Myocyte (in vitro differentiated cells): Measurements from ENCODE around the gene RNASE7. TPM values are rescaled to one million over a fixed set of nuclear protein-coding genes. Genes with fewer than 3 reads are reported as not detected.
"Not testable (repeated sequence)": the region's sequence is repeated elsewhere in the genome, so short reads cannot be mapped to it uniquely, and the experiment has no call there.

Experiments used
- DNase-seq: peaks from one replicate; pipeline ENCODE4 v3.0.0-alpha.2; 2012; ENCODE audit warnings: low read depth
- polyA plus RNA-seq: library from polyadenylated mRNA; unstranded; fragments of >200 nt; gene quantifications from one replicate; pipeline ENCODE4 v1.2.1, GENCODE V29; 2012; ENCODE audit warnings: missing spikeins
- total RNA-seq: library from RNA; depleted of rRNA; stranded (reverse); fragments of >200 nt; gene quantifications from 2 replicates; pipeline ENCODE4 v1.2.3, GENCODE V29; 2014

RNASE7 gene, protein sequence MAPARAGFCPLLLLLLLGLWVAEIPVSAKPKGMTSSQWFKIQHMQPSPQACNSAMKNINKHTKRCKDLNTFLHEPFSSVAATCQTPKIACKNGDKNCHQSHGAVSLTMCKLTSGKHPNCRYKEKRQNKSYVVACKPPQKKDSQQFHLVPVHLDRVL
- total RNA-seq = 0.16 TPM in 1 of 2 replicates, not detected in the other
- 0.05 TPM for polyA plus RNA-seq

DNA sequence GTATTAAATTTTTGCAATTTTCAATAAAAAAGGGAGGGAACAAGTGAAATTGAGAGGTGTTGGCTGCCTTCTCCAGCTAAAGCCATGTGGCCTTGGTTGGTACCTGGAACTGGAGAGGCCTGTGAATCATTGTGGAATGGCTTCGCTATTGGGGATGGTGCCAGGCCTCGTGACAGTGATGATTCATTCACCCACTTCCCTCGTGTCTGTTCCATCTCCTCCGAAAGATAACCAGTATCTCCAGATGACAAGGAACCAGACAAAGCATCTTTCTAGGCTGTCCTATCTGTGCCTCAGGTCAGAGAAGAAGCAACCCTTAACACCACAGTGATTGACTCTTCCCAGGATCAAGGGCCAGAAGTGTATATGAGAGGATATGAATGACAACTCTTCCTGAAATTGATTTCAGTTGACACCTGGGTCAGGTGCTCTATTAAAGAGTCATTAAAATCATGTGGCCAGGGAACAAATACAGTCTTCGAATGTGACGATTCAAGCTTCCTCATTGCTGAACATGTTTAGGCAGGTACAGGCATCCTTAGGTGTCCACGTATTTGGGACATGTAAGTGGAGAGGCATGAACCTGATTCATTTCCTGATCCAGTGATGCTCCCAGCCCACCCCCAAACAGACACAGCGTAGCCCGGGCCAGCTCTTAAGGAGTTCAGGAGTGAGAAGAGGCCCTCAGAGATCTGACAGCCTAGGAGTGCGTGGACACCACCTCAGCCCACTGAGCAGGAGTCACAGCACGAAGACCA lies at the start of gene RNASE7:
RNASE7 (plus strand) TSS at position 687 of the 758 bp plus-strand sequence. CDS start 631 bp downstream, outside the sequence.
- peak; percentile 76 for DNase-seq

DNA sequence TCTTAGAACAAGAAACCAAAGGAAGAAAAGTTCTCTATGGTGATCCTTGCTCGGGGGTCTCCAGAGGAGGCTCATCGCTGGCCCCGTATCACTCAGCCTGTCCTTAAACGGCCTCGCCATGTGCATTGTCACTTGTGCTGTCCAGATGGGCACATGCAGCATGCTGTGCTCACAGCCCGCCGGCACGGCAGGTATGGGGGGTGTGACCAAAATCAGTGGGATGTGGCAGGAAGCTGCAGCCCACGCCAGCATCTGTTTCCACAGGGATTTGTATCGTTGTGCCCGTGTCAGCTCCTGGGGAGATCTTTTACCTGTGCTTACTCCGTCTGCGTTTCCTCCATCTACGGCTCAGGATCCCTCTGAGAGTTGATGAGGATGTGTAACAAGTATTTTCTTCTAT lies 45.6 kb upstream of the RNASE7 start:
- DNase-seq = no peak

DNA sequence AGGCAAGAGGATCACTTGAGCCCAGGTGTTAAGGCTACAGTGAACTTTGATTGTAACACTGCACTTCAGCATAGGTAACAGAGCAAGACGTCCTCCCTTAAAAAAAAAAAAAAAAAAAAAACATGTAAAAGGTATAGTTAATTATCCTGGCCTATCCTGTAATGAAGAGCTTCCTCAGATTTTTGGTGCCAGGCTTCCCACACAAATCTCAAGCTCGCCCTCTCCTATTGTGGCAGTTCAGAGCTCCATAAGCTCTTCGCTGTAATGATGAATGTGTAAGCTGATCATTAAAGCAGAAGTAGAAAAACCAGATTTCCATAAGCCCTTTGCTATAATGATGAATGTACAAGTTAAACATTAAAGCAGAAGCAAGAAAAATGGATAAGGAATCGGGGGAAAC lies 45.0 kb upstream of the RNASE7 start:
- DNase-seq = no peak

DNA sequence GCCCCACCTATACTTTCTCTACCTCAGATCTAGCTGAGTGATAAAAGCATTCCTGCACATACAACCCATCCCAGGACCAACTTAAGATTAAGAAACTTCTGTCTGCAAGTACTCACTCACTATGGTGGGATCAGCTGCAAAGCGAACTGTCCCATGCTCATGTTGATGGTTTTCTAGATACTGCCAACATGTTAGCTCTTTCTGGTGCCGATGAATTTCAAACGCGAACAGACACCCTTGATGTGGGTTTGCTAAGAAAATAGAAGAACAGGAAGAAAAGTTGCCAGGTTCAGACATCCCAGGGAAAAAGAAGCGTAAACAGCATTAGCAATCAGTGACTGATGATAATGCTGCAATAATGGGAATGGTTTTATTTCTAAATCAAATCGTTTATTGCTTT lies 44.6 kb upstream of the RNASE7 start:
- DNase-seq = no peak

- DNase-seq = no peak
These were observed 44.0 kb upstream of the RNASE7 start for GRCh38 chr14:20998139-20998538.

GRCh38 chr14:20998674-20999366 lies 43.3 kb upstream of the RNASE7 start, which contains the start of gene SLC39A2:
Gene SLC39A2 (plus strand): TSS chr14:20999293. CDS start chr14:20999447, 154 bp downstream.
- peak; percentile 47 for DNase-seq

GRCh38 chr14:20999591-20999990 lies 42.6 kb upstream of the RNASE7 start:
- no peak for DNase-seq

- DNase-seq = no peak
These were observed 40.9 kb upstream of the RNASE7 start for GRCh38 chr14:21001218-21001617.

GRCh38 chr14:21003788-21004346 lies 38.3 kb upstream of the RNASE7 start:
- DNase-seq = no peak

GRCh38 chr14:21009721-21010120 lies 32.4 kb upstream of the RNASE7 start:
- not testable (repeated sequence) for DNase-seq

GRCh38 chr14:21011136-21011535 lies 31.0 kb upstream of the RNASE7 start:
- DNase-seq = no peak

DNA sequence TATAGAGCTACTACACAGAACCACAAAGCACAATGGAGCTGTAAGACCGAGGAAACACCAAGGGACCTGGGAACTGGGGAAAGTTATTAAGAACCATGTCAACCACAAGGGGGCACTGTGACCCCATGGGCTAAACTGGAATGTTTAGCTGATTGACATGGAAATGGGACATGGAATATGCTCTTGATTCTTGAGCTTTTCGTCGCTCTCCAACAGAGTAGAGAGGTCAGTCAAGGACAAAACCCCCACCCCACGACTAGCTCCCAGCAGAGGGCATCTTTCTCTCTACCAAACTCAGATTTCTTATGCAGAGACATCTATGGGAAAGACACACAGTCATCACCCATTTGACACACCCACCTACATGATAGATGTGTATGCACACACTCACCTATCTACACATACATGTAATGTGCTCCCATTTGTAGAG lies 27.4 kb upstream of the RNASE7 start:
- peak; percentile 94 for DNase-seq

GRCh38 chr14:21015312-21015711 lies 26.9 kb upstream of the RNASE7 start:
- DNase-seq = no peak

- DNase-seq = no peak
These were observed 25.6 kb upstream of the RNASE7 start for GRCh38 chr14:21016413-21017190.

GRCh38 chr14:21017528-21018245 lies 24.5 kb upstream of the RNASE7 start:
- no peak for DNase-seq

DNA sequence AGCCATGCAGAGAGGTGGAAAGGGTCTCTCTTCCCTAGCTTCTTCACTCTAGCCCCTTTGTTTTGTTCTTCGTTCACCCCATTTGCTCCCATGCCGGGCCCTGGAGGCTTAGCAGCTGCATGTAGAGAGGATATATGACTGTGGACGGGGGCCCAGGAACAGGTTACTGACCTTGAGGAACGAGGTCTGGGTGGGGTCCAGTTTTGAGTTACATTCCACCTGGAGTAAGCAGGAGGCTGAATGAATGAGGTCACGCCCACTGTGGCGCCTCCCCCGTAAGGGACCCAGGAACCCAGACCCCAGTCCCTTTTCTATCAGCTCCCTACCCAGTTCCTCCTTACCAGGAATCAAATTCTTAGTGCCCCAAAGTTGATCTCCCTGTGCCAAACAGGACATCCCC lies 23.9 kb upstream of the RNASE7 start:
- no peak for DNase-seq

DNA sequence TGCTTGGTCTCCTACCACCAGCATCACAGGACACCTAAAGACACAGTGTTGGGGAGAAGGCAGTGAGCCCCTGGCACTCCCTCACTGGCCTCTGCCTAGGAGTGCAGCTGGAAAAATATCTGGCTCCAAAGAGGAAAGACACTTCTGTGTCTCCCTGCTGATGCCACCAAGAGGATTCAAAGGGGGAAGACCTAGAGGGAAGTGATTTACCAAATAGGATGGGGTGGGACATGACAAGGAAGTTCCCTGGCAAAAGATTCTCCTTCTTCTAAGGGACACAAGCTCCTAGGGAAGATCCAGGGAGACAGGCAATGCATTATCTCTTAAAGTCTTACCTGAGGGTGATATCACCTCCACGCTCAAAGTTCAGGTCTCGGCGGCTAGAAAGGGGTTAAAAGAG lies 23.4 kb upstream of the RNASE7 start:
- DNase-seq = no peak

- DNase-seq = no peak
These were observed 22.8 kb upstream of the RNASE7 start for GRCh38 chr14:21019366-21019765.

DNA sequence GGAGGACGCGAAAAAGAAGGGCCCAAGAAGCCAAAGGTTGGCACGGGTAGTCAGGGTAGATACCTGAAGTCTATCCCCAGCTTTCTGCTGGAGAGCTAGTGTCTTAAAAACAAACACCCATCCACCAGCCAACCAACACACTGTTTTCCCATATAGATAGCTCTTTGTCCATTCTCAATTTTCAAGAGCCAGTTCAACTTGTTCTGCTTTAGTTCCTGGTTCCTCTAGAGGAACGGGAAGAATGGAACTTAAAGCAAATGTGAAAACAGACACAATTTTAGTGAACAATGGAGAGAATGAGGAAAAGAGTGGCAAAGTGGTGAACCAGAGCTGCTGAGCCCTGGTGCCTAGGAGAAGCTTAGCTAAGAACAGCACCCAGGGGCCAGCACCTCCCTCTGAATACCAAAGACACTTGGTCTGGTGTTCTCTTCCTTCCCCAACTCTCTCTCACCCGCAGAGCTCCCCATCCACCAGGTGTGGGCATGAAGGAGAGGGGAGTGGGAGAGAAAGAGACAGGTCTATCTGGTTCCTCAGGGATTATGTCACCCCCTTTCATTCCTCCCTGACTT lies 21.1 kb upstream of the RNASE7 start:
- no peak for DNase-seq

- no peak for DNase-seq
These were observed 19.5 kb upstream of the RNASE7 start for GRCh38 chr14:21022686-21023085.
